Suppressor macrophage treated with lipopolysaccharide for 1 hour (primary cell): ENCODE data around the gene SELE.

Experiments used
- DNase-seq, 3 donors: peaks; one replicate each; pipeline ENCODE4 v3.0.0-alpha.2; 2020 to 2022

SELE gene

GRCh38 chr1:169680377-169681019 lies 53.4 kb downstream of the SELE start:
- no peak for DNase-seq

- DNase-seq: no peak
These were observed 54.2 kb downstream of the SELE start for GRCh38 chr1:169679692-169680091.

- no peak for DNase-seq
These were observed 57.9 kb downstream of the SELE start for GRCh38 chr1:169676001-169676400.
